Endothelial cell of umbilical vein (primary cell): Measurements from ENCODE around the gene HTR2B. TPM values are rescaled to one million over a fixed set of nuclear protein-coding genes. Genes with fewer than 3 reads are reported as not detected.

ENCODE experiments used
- BruUV-seq: library from RNA; stranded (reverse); fragments of 400-500 nt; replicated peaks from 2 replicates; lab custom pipeline; 2021; lab: Mats Ljungman, UMichigan
- CTCF ChIA-PET: fragments of 300-600, 350-600 bp; sonication (Branson Sonifier 250); formaldehyde crosslinking; loops from one replicate; lab custom pipeline; 2021; ENCODE audit warnings: antibody characterized with exemption, inconsistent platforms; lab: Charles Lee
- POLR2A ChIA-PET: fragments of 300-600, 350-600 bp; sonication (Branson Sonifier 250); formaldehyde crosslinking; loops from one replicate; lab custom pipeline; 2021; ENCODE audit warnings: antibody characterized with exemption, inconsistent platforms; lab: Charles Lee
- DNase-seq: peaks from one replicate; pipeline ENCODE4 v3.0.0-alpha.2; 2011; ENCODE audit warnings: low read depth, low spot score
- FAIRE-seq: peaks from 2 replicates; lab custom pipeline; 2011; peaks lifted over from hg19 to GRCh38; lab: Jason Lieb, UNC
- H2AFZ ChIP-seq: 2 replicates; pipeline ENCODE4 v1.6.0; 2012; ENCODE audit warnings: low read depth, low read length, control low read depth, inconsistent platforms
- H3K27ac ChIP-seq: 2 replicates; pipeline ENCODE4 v1.5.1; 2011; ENCODE audit warnings: low read depth, mild to moderate bottlenecking, control low read depth, low read length, moderate library complexity; ENCODE audit not compliant: insufficient read depth
- H3K27me3 ChIP-seq, 2 experiments: 2 replicates each; pipeline versions ENCODE4 v1.6.0 to v1.6.1; 2011; ENCODE audit warnings: low read length in 2 of 2, mixed read lengths in 1 of 2; ENCODE audit not compliant: control insufficient read depth in 2 of 2, insufficient read depth in 2 of 2
- H3K36me3 ChIP-seq, 2 experiments: 2 replicates in 1 of 2; 3 replicates in 1 of 2; pipeline ENCODE4 v1.5.1; 2011; ENCODE audit warnings: low read length in 2 of 2, mild to moderate bottlenecking in 1 of 2, moderate library complexity in 1 of 2; ENCODE audit not compliant: control insufficient read depth in 2 of 2, insufficient read depth in 2 of 2; ENCODE audit errors: extremely low read depth in 1 of 2
- H3K4me1 ChIP-seq: 3 replicates; pipeline ENCODE4 v1.5.1; 2011; ENCODE audit warnings: mild to moderate bottlenecking, low read length; ENCODE audit not compliant: control insufficient read depth, insufficient read depth; ENCODE audit errors: extremely low read depth
- H3K4me2 ChIP-seq: 2 replicates; pipeline ENCODE4 v1.6.1; 2011; ENCODE audit warnings: low read length, control low read depth, mixed read lengths; ENCODE audit not compliant: insufficient read depth
- H3K4me3 ChIP-seq, 3 experiments: fragments of 200-600 bp in 1 of 3; sonication (generic), shearing (Covaris generic) in 1 of 3; replicated peaks in 1 of 3; 2 replicates each; pipeline ENCODE4 v1.5.1; 2011 to 2016; ENCODE audit warnings: control low read depth in 3 of 3, low read length in 3 of 3, mild to moderate bottlenecking in 2 of 3, inconsistent platforms in 1 of 3, low read depth in 1 of 3, moderate library complexity in 1 of 3; ENCODE audit not compliant: insufficient read depth in 1 of 3
- H3K79me2 ChIP-seq: 2 replicates; pipeline ENCODE4 v1.6.0; 2012; ENCODE audit warnings: low read length, inconsistent platforms; ENCODE audit not compliant: control insufficient read depth, insufficient read depth
- H3K9ac ChIP-seq: replicated peaks from 2 replicates; pipeline ENCODE3; 2011; ENCODE audit warnings: low read length, control low read depth; ENCODE audit not compliant: insufficient read depth; ENCODE audit errors: extremely low read depth
- H3K9me1 ChIP-seq: replicated peaks from 3 replicates; pipeline ENCODE4 v1.6.0; 2011; ENCODE audit warnings: mild to moderate bottlenecking, low read length; ENCODE audit not compliant: control insufficient read depth, insufficient read depth; ENCODE audit errors: extremely low read depth
- H3K9me3 ChIP-seq: replicated peaks from 2 replicates; pipeline ENCODE4 v1.5.1; 2012; ENCODE audit warnings: low read length, inconsistent platforms; ENCODE audit not compliant: control insufficient read depth, insufficient read depth
- H4K20me1 ChIP-seq: replicated peaks from 2 replicates; pipeline ENCODE3; 2011; ENCODE audit warnings: mild to moderate bottlenecking, low read length; ENCODE audit not compliant: control insufficient read depth, insufficient read depth; ENCODE audit errors: extremely low read depth
- EZH2 ChIP-seq: IDR thresholded peaks from 2 replicates; pipeline ENCODE4 v1.6.1; 2012; ENCODE audit warnings: borderline replicate concordance, low read depth, mild to moderate bottlenecking, moderate library complexity, low read length, inconsistent platforms; ENCODE audit not compliant: severe bottlenecking
- FOS ChIP-seq: IDR thresholded peaks from 2 replicates; pipeline ENCODE4 v1.6.1; 2011; ENCODE audit warnings: mild to moderate bottlenecking, low read length, moderate library complexity, borderline replicate concordance; ENCODE audit not compliant: insufficient read depth
- GATA2 ChIP-seq: IDR thresholded peaks from 2 replicates; pipeline ENCODE4 v1.7.0; 2011; ENCODE audit warnings: low read depth, mild to moderate bottlenecking, moderate library complexity, mixed read lengths, low read length; ENCODE audit not compliant: insufficient read length, insufficient read depth
- JUN ChIP-seq: IDR thresholded peaks from 2 replicates; pipeline ENCODE4 v1.6.1; 2011; ENCODE audit warnings: borderline replicate concordance, low read depth; ENCODE audit not compliant: insufficient read length, insufficient read depth
- MAX ChIP-seq: IDR thresholded peaks from 2 replicates; pipeline ENCODE4 v1.6.1; 2011; ENCODE audit not compliant: insufficient read depth, insufficient read length
- MYC ChIP-seq: IDR thresholded peaks from one replicate; pipeline ENCODE4 v1.6.1; 2011; ENCODE audit warnings: mild to moderate bottlenecking, low read depth, low read length
- POLR2A ChIP-seq: IDR thresholded peaks from 2 replicates; pipeline ENCODE4 v1.6.1; 2012; ENCODE audit warnings: low read depth, mild to moderate bottlenecking, control low read depth, low read length
- POLR2AphosphoS5 ChIP-seq: IDR thresholded peaks from 2 replicates; pipeline ENCODE4 v1.6.1; 2012; ENCODE audit warnings: low read depth, mild to moderate bottlenecking, control low read depth, low read length, moderate library complexity; ENCODE audit not compliant: insufficient read depth
- dilution Hi-C: fragments of 300-500 bp; cut with MboI; formaldehyde crosslinking; loops from one replicate; pipeline ENCODE4 v1.15.0; 2019; ENCODE audit warnings: low sequenced_read_pairs; ENCODE audit not compliant: extremely low pct_ligation_motif_present
- intact Hi-C: fragments of 100-400 bp; cut with micrococcal nuclease; formaldehyde crosslinking; loops from one replicate; pipeline ENCODE4 v1.10.0; 2022
- polyA plus RNA-seq, 4 experiments: library from polyadenylated mRNA; depleted of rRNA in 3 of 4; stranded (reverse) in 3 of 4; unstranded in 1 of 4; fragments of >200 nt; gene quantifications; 2 replicates each; pipeline versions ENCODE4 v1.2.1 to v1.2.3, GENCODE V29; 2011 to 2012; ENCODE audit warnings: missing spikeins in 1 of 4
- total RNA-seq: library from RNA; stranded (reverse); gene quantifications from 2 replicates; pipeline ENCODE4 v1.2.3, GENCODE V29; 2021
- TF ChIP-seq, protein P1 (sequence below), 2 donors: IDR thresholded peaks; 1 replicate in 1 of 2; 2 replicates in 1 of 2; pipeline ENCODE4 v1.5.1; 2011; ENCODE audit warnings: low read length in 2 of 2, mild to moderate bottlenecking in 2 of 2, moderate library complexity in 2 of 2, control low read depth in 1 of 2, inconsistent platforms in 1 of 2, low read depth in 1 of 2; ENCODE audit not compliant: insufficient read depth in 1 of 2; ENCODE audit errors: extremely low read depth in 1 of 2

HTR2B gene
- total and polyA plus RNA-seq, 2 donors (not counting 3 experiments of a cell fraction or from before 2014, with no cell fraction given), result 0.88 to 0.93 TPM

DNA sequence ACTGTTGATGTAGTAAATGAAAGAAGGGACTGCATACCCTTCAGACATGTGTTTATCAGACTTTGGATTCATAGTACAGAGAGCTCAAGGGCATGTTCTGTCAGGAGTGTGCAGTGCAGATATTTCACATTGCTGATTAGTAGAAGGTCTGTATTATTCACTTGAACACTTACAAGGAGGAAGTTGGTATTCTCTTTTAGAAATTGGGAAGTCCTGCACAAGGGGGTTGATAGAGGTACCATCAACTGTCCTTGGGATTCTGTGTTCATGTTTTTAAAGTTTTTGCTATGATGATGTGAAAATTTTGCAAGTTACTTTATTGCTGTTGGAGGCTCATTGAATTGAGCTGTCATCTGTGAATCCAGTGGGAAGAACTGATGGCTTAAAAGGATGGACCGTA, 61.5 kb downstream of the HTR2B start:
- peaks cover 13 to 42% of the 10 kb centered on the region in 2 experiments for H3K36me3 ChIP-seq
- H3K27ac ChIP-seq, result no peak overlapping the region
- H3K9me3 ChIP-seq, result no peaks in the 10 kb centered on the region
- peaks cover 2% of the 10 kb centered on the region for H4K20me1 ChIP-seq
- BruUV-seq, result no TSS peak
- FAIRE-seq (no peak), DNase-seq (no peak)
- H3K79me2 ChIP-seq, result peaks cover 58% of the 10 kb centered on the region
- no peak for TF ChIP-seq POLR2A
- TF ChIP-seq, protein P1, sequence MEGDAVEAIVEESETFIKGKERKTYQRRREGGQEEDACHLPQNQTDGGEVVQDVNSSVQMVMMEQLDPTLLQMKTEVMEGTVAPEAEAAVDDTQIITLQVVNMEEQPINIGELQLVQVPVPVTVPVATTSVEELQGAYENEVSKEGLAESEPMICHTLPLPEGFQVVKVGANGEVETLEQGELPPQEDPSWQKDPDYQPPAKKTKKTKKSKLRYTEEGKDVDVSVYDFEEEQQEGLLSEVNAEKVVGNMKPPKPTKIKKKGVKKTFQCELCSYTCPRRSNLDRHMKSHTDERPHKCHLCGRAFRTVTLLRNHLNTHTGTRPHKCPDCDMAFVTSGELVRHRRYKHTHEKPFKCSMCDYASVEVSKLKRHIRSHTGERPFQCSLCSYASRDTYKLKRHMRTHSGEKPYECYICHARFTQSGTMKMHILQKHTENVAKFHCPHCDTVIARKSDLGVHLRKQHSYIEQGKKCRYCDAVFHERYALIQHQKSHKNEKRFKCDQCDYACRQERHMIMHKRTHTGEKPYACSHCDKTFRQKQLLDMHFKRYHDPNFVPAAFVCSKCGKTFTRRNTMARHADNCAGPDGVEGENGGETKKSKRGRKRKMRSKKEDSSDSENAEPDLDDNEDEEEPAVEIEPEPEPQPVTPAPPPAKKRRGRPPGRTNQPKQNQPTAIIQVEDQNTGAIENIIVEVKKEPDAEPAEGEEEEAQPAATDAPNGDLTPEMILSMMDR (IDR thresholded peaks at IDR 0.05; ENCODE audit: extremely low read depth in 1 of 2, insufficient read depth in 1 of 2, low read depth in 1 of 2, low read length in 2 of 2), result no peak
- TF ChIP-seq JUN, result no peak
- TF ChIP-seq GATA2, result no peak
- TF ChIP-seq MAX, result no peak
- no peak for TF ChIP-seq MYC
- no peak for TF ChIP-seq FOS
- TF ChIP-seq EZH2, result no peak
- TF ChIP-seq POLR2AphosphoS5, result no peak
- CTCF ChIA-PET, result no interaction called here
- peaks cover 17% of the 10 kb centered on the region for H3K4me1 ChIP-seq
- POLR2A ChIA-PET, result no interaction called here
- H3K27me3 ChIP-seq, result no peaks in the 10 kb centered on the region
- intact Hi-C loops (no loop called here), dilution Hi-C loops (no loop called here)
- H2AFZ ChIP-seq, result no peak overlapping the region
- no peaks in the 10 kb centered on the region for H3K9me1 ChIP-seq
- H3K4me3 ChIP-seq, result no peak overlapping the region
- H3K9ac ChIP-seq, result no peak overlapping the region
- no peak overlapping the region for H3K4me2 ChIP-seq
